ENCODE data around the gene IL4.

- TF ChIP-seq POLR2A (IDR thresholded peaks at IDR 0.05; ENCODE audit: low read length) (no peak), GATA1 (IDR thresholded peaks at IDR 0.05; ENCODE audit: low read depth, low read length) (no peak)
Observed at GRCh38 chr5:132658381-132659302, 15.1 kb upstream of the IL4 start.
